Stimulated activated CD8-positive, alpha-beta memory T cell treated with anti-CD3 and anti-CD28 coated beads, Interleukin-2, amount 100 ng/mL, for 48 hours (primary cell): ENCODE data around the gene TMEM232.

Source experiments
- DNase-seq, 2 donors: peaks; one replicate each; pipeline ENCODE4 v3.0.0-alpha.2; 2020; ENCODE audit warnings: low read depth in 2 of 2

Gene TMEM232

DNA sequence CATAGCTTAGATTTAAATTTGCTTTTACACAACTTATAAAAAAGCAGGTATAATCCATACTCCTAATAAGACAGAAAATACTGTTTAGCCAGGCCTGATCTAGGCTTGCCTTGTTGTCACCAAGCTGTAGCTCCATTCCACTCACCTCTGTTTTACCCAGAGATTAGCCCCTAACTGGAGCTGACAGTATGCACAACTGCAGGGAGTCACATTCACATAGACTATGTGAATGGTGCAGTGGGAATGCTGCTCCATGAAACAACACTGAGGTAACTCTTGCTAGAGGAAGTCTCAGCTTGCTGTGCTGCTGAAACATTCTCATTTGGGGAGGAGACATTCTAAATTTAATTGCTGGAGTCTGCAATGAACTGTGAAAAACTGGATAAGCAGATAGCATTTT, 209.1 kb downstream of the TMEM232 start:
- no peak for DNase-seq

DNA sequence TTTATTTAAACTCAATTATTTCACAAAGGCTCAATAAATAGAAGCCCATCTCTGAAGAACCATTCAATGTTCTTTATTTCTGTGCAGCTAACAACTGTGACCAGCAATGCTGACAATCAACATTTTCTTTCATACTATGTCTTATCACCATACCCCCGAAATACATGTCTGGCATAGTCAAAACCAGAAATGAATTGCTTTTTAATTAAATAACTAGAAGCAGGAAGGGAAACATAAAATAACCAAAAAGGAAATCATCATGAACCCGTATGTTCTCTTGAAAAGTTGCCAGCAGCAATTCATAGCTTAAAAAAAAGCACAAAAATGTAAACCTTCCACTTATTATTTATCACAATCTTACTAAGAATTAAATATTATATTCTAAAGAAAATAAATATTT, 212.4 kb downstream of the TMEM232 start:
- no peak for DNase-seq

DNA sequence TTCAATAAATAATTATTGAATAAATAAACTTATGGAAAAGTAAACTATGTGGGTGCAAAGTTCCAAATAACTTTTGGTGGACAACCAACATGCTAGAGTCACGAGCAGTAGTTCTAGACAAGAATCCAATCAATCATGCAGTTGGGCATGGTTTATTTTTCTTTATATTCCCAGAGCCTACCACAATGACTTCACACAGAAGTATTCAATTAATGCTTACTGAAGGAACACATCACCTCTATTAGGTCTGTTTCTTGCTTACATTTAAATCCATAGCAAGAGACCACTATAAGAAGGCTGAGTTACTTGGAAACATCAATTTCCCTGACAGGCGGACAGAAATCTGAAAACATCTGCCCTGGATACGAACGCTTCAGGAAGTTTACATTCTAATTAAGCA, 214.2 kb downstream of the TMEM232 start:
- DNase-seq: no peak

DNA sequence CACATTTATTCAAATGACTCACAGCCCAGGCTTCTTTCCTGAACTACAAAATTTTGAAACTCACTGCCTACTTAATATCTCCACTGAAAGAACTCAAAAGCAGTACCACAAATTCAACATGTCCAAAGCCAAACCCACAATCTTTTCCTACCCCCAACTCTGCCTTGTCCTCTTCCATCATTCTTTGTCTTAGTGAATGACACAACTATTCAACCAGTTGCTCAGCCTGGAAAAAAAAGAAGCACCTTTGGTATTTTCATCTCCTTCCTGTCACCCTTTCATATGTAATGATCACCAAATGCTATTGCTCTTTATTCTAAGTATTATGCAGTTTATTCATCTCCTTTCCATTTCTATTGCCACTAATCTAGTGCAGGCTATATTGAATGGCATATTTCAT, 216.3 kb downstream of the TMEM232 start:
- DNase-seq: no peak

DNA sequence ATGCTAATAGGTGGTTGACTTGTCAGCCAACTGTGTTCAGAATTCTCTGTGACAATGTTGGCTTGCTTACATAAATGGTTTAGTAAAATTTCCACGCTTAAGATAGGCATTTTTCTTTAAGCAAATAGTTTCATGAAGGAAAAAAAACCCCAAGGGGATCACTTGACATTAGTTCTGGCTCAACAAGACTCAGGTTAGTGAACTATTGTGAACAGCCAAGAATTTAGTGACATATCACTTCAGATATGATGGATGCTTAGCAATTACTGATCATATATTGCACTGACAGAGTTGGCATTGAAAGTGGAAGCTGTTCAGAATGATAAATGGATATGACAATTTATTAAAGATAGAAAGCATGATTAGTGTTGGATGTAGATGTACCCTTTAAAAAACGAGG, 218.5 kb downstream of the TMEM232 start:
- no peak for DNase-seq

DNA sequence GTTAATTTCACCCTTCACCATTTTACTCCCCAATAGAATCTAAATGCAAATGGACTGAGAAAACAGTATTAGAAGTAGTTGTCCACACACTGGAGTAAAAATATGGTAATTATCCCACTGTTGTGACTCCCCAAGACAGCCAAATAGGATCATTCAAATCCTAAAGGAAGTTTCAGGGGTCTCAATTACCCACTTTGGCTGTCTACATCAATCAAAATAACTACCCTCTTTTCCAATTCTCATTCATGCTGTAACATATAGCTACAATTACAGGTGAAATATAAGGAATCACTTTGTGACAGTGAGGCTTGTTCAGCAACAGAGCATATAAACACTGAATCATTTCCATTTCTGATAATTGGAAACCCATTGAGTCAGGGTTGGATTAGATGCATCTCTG, 220.1 kb downstream of the TMEM232 start:
- DNase-seq: no peak

DNA sequence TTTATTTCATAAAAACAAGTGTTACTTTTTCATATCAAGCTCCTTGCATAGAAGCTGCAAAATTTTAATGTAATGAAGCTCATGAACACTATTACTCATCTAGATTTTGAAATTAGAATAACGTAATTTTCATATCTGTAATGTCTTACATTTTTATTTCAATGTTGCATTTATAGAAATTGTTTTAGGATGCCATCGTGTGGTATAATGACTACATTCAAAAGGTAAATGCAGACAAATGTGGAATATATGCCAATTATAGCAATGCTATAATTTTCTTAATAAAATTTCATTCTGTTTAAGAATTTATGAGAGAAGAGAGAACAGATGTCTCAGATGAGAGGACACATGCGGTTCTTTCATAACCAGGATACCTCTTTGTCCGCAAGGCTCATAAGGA, 230.2 kb downstream of the TMEM232 start:
- no peak for DNase-seq

DNA sequence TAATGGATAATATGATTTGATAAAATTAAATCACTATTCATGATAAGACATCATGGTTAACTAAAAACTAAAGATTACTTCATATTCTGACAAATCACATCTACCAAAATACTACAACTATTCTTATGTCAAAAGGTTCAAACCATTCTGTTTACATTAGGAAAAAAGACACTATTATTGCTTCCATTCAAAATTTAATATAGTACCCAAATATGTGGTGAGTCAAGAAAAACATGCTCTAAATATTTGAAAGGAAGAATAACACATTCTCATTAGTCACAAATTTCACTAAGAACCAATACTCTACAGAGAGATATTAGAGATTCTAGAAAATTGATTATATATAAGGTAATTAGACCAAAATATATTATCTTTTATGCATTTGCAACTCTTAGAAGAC, 234.0 kb downstream of the TMEM232 start:
- no peak for DNase-seq

DNA sequence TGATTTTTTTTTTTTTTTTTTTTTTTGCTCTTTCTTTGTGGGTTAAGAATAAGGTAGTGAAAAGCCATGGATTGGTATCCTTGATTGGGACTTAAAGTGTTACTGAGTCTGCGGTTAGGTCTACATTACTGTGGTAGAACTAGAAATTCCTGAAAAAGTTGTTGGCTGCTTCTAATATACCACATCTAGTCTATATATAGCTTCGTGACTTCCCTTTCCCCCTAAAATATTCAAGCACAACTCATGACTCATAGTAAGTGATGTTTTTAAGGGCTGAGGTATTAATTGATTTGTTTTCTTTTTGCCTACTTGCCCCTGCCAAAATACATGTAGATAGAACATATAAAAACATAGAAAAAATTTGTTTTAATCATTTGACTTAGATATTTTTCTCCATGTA, 247.6 kb downstream of the TMEM232 start:
- DNase-seq: no peak

DNA sequence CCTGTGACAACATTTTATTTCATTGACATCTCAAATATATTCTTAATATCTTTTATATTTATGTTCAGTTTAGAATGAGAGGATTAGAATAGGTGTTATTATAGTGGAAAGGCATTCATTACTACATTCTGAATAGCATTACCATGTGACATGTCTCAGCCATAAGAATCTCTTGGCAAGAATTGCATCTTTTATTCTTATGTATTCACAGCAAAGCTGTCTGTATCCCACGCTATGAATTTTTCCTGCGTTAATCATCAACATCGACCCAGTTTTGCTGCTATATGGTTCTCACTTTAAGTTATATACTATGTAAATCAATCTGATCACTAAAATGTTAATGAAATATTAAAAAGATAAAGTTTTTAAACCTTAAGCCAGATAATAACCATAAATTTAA, 248.6 kb downstream of the TMEM232 start:
- no peak for DNase-seq

DNA sequence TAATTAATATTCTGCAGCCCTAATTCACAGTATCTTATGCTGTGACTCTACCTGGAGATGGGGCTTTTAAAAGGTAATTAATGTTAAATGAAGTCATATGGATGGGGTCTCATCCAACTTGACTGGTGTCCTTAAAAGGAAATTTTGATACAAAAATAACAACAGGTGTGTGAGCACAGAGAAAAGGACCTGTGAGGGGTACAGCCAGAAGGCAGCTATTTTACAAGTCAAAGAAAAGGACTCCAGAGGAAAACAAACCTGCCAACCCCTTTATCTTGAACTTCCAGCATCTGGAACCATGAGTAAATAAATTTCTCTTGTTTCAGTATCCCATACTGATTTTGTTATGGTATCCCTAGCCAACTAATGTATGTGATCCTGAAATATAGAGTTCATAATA, 250.3 kb downstream of the TMEM232 start:
- no peak for DNase-seq

DNA sequence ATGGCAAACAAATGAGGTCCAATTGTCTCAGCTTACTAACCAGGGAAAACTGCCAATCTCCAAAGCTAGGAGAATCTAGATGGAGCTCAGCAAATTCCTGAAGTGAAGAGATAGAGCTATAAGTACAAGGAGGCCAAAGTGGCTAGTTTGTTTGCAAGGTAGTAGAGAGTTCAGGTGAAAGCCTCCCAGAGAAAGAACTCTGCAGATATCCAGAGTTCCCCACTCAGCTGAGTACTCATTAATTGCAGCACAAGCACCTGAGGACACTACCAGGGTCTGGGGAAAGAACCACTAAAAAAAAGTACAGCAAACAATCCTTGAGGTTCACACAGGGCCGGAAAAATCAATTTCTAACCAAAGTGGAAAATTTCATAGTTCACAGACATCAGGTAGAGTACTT, 250.9 kb downstream of the TMEM232 start:
- DNase-seq: no peak

DNA sequence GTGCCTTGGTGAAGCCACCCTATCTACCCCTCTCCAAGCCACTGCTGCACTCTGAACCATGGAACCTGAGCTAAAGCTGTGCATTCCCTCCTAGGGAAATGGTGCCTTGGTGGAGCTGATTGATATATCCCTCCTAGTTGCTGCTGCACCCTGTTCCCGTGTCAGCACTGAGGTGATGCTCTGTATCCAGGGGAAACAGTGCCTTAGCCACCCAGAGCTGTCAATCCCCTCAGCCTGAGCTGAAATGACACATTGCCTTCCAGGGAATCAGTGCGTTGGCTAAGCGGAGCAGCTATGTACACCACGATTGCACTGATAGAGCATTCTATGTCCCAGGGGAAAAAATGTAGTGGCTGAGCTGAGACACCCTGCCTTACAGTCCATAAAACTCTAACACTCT, 257.0 kb downstream of the TMEM232 start:
- no peak for DNase-seq

DNA sequence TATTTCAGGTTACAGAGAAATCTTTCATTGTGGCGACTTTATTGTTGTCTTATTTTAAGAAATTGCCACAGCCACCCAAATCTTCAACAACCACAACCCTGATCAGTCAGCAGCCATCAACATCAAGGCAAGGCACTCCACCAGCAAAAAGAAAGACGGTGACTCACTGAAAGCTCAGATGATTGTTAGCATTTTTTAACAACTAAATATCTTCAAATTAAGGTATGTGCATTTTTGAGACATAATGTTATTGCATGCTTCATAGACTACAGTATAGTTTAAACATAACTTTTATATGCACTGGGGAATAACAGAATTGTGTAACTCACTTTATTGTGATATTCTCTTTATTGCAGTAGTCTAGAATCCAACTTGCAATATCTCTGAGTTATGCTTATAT, 263.4 kb downstream of the TMEM232 start:
- DNase-seq: no peak

DNA sequence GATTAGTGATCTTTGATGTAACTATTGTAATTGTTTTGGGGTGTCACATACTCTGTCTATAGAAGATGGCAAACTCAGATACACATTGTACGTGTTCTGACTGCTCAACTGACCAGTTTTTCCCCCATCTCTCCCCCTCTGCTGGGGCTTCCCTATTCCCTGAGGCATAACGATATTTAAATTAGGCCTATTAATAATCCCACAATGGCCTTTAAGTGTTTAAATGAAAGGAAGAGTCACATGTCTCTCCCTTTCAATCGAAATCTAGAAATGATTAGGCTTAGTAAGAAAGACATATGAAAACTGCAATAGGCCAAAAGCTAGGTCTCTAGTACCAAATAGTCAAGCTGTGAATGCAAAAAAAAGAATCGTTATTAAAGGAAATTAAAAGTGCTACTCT, 265.6 kb downstream of the TMEM232 start:
- no peak for DNase-seq

DNA sequence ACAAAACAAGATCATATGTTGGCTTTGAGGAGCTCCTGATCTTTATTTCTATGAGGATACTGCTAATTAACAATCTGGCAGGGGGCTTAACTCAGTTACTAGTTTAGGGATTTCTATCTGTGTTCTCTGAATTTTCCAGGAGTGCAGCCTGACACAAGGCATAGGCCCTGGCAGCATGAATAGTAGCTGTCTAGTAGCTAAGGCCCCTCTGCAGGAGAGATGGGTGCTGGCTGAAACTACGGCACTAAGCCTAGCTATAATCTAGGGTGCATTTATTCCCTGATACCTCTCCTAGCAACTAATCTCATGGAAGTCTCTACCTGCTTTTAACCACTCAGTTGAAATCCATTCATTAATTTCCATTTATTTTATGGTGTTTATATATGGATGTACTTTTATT, 268.2 kb downstream of the TMEM232 start:
- DNase-seq: no peak

DNA sequence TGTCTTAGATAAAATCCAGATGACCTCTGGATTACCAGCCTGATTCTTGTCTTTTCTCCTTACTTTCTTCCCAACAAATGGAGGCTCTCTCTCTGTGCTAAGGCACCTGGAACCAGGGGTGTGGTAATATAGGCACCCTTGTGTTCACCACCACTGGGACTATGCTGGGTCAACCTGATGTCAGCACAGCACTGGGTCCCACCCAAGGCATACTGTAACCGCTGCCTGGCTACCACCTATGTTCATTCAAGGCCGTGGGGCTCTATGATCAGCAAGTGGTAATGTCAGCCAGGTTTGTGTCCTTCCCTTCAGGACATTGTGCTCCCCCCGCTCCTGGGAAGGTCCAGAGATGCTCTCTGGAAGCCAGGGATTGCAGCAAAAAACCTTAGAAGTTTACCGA, 283.6 kb downstream of the TMEM232 start:
- DNase-seq: no peak

DNA sequence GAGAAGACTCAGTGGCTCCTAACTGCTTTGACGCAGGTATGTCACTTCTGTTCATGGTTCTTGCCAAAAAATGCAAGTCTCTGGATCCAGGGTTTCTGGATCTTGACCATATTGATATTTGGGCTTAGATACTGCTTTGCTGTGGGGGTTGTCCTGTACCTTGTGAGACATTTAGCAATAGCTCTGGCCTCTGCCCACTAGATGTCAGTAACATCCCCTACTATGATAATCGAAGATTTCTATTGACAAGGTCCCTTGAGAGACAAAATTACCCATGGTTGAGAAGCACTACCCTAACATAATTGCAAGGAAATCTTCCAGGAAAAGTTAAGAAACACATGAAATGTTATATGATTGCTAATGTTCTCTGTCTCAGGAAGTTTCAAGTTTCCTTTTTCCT, 285.4 kb downstream of the TMEM232 start:
- DNase-seq: no peak

DNA sequence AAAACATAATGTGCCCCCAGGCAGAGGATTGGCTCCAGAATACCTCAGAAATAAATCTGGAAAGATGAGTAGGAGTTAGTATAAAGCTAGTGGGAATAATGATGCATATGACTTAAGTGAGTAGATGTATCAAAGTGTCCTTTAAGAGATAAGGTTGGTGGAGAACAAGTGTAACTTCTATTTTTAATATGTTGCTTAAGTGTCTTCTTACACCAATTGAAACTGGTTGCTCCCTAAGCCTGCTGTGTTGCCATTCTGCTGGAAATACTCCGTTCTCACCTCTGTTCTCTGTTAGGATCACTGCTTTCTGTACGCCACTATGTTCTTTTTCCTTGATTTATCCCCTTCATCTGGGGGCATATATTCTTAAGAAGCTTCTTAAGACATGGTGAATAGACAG, 286.4 kb downstream of the TMEM232 start:
- DNase-seq: no peak

DNA sequence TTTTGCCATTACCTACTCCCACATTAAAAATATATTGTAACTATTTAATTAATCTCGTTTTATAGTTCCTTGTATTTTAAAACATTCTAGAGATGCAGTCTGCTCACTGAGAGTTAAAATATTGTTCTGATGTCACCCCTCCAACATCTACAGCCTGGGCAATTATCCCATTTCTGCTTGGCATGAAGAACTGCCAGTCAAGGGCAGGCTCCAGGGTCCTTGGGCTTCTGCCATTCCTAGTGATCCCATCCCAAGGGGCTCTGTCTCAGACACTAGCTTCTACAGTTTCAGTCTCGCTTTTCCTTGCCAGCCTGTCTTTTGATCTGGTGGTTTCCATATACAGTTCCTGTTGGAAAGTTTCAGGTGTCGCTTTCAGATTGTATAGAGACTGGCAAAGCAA, 287.2 kb downstream of the TMEM232 start:
- no peak for DNase-seq

DNA sequence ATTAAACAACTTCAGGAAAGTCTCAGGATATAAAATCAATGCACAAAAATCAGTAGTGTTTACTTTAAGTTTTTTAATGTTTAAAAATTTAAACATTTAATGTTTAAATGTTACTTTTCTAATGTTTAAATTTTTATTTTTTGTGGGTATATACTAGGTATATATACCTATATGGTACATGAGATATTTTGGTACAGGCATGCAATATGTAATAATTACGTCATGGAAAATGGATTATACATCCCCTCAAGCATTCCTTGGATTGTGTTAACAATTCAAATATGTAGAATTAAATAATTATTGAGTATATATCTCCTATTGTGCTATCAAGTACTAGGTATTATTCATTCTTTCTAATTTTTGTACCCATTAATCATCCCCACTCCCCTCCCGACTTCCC, 291.3 kb downstream of the TMEM232 start:
- DNase-seq: no peak

DNA sequence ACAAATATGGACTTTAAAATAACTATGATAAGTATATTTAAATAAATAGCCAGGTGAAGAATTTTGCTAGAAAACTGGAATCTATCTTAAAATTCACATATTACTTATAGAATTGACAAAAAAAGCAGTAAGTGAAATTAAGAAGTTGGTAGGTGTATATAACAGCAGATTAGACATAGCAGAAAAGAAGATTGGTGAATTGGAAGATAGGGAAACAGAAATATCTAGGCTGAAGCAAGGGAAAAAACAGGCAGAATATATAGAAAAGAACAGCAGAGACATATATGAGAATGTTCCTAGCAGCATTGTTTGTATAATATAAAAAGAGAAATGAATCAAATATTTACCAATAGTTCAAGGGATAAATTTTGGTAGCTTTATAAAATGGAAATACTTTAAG, 294.9 kb downstream of the TMEM232 start:
- DNase-seq: no peak

DNA sequence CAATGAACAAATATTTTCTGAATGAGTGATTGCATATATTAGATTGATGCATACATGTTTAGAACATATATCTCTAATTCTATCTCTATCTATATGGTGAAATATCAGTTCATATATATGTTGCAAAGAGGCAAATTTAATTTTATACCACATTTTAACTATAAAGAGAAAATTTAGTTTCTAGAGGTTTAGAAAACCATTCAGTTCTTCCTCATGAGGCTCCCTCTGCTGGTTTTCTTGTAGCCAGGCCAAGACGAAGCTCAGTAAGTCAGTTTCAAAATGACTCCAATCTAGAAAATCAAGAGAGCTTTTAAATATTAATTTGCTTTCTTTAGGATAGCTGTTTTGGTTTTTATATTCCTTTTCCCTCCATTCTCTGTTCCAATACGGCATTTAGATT, 312.1 kb downstream of the TMEM232 start:
- no peak for DNase-seq

DNA sequence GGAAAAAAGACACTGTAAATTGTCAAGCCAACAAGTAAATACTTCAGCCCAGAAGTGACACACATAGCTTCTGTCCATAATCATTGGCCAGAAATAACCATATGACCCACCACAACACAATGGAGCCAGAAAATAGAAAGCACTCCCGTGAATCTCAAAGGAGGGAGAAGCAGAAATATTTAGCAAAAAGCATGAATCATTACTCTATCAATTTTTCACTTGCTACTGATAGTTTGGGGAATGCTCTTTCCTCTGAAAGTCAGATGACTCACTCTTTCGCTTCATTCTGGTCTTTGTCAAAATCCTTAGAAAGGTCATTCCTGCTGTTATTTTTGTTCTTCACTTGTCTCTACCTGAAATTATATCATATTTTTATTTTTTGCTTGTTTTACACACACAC, 312.6 kb downstream of the TMEM232 start:
- no peak for DNase-seq

DNA sequence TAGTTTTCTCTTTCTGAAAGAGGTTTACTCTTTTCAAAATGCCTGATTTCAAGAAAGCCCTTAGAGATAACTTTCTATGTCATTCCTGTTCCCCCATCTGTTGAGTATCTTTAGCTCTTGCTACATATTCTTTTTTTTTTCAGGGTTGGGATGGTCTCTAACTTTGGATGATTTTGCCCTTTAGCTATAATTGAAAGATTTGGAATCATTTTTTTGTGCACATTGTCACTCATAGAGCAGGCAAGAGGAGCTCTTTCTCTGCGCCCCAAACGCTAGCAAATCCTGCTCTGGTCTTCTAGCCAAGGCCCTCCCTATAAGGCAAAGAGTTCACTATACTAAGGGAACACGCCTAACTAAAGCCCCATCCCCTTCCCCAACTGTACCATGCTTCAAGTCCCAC, 316.9 kb downstream of the TMEM232 start:
- no peak for DNase-seq
